Activated T-helper 17 cell treated with anti-CD3 and anti-CD28 coated beads, Interleukin-2, amount 50 U/mL, for 72 hours (primary cell): ENCODE measurements around the gene USP15. TPM values are rescaled to one million over a fixed set of nuclear protein-coding genes. Genes with fewer than 3 reads are reported as not detected.

Experiments
- ATAC-seq: fragments of 150-1000 bp; cut with Tn5 transposase; replicated peaks from 2 replicates; pipeline ENCODE4 v1.10.0; 2021; ENCODE audit warnings: mild to moderate bottlenecking, moderate library complexity
- H3K27ac Mint-ChIP-seq: one replicate; pipeline ENCODE4 v1.8.0; 2022; ENCODE audit warnings: mixed read lengths
- H3K27me3 Mint-ChIP-seq: one replicate; pipeline ENCODE4 v1.8.0; 2022; ENCODE audit warnings: mixed read lengths
- H3K36me3 Mint-ChIP-seq: one replicate; pipeline ENCODE4 v1.8.0; 2022; ENCODE audit warnings: low read depth, mild to moderate bottlenecking, mixed read lengths
- H3K4me1 Mint-ChIP-seq: one replicate; pipeline ENCODE4 v1.8.0; 2022; ENCODE audit warnings: mixed read lengths
- H3K4me3 Mint-ChIP-seq: one replicate; pipeline ENCODE4 v1.8.0; 2022; ENCODE audit warnings: mild to moderate bottlenecking, mixed read lengths
- H3K9me3 Mint-ChIP-seq: one replicate; pipeline ENCODE4 v1.8.0; 2022; ENCODE audit warnings: mixed read lengths
- total RNA-seq, 2 donors: library from RNA; stranded (reverse); gene quantifications; one replicate each; pipeline ENCODE4 v1.2.3, GENCODE V29; 2022

The USP15 gene
- total RNA-seq, 2 donors from 2014 or later = 83.4 to 113 TPM

GRCh38 chr12:62248873-62249272, 11.3 kb upstream of the USP15 start:
- Mint-ChIP-seq H3K4me3 (no peak overlapping the region), H3K9me3 (no peaks in the 10 kb centered on the region), H3K4me1 (peaks cover 9% of the 10 kb centered on the region), H3K27ac (no peak overlapping the region), H3K27me3 (no peaks in the 10 kb centered on the region), H3K36me3 (no peaks in the 10 kb centered on the region)
- ATAC-seq = no peak

DNA sequence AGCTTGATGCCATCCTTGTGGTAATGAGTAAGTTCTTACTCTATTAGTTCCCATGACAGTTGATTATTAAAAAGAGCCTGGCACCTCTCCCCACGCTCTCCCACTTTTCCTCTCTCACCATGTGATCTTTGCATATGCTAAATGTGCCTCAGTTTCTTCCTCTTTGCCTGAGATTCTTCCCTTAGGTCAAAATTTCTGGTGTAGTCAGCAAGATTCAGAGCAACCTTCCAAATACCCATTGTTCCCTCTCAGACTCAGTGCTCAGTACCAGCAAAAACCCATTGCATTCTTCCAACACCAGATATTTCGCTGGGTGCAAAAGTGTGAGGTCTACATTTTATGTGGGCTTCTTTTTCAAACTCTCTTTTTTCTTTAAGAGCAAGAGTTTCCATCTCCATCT, 10.8 kb upstream of the USP15 start:
- ATAC-seq = no peak
- no peak overlapping the region for H3K27ac Mint-ChIP-seq
- no peak overlapping the region for H3K4me3 Mint-ChIP-seq
- peaks cover 9% of the 10 kb centered on the region for H3K4me1 Mint-ChIP-seq
- no peaks in the 10 kb centered on the region for H3K36me3 Mint-ChIP-seq
- no peaks in the 10 kb centered on the region for H3K27me3 Mint-ChIP-seq
- no peaks in the 10 kb centered on the region for H3K9me3 Mint-ChIP-seq

GRCh38 chr12:62250671-62251608, 9.3 kb upstream of the USP15 start:
- H3K4me3 Mint-ChIP-seq = peak overlapping the region; percentile 33
- peak overlapping the region; percentile 11 for H3K27ac Mint-ChIP-seq
- H3K36me3 Mint-ChIP-seq = no peaks in the 10 kb centered on the region
- peaks cover 9% of the 10 kb centered on the region for H3K4me1 Mint-ChIP-seq
- peak; percentile 63 for ATAC-seq
- H3K27me3 Mint-ChIP-seq = no peaks in the 10 kb centered on the region
- H3K9me3 Mint-ChIP-seq = no peaks in the 10 kb centered on the region

DNA sequence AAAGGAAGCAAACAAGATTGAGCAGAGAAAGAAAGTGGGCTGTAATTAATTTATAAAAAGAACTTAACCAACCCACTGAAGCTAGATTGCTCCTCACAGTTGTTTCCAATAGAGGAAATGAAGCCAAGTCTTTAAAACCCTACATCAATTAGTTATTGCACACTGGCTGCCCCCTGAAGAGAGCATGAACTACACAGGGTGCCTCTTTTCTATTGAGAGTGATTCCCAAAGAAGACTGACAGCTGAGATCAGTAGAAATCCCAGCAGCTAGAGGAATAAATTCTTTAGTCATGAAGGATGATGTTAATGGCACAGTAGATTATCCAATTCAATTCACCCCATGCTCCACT, 8.6 kb upstream of the USP15 start:
- Mint-ChIP-seq H3K4me1 (peaks cover 11% of the 10 kb centered on the region), H3K27ac (peak overlapping the region; percentile 11), H3K4me3 (peak overlapping the region; percentile 33), H3K27me3 (no peaks in the 10 kb centered on the region), H3K36me3 (no peaks in the 10 kb centered on the region), H3K9me3 (no peaks in the 10 kb centered on the region)
- ATAC-seq = no peak

DNA sequence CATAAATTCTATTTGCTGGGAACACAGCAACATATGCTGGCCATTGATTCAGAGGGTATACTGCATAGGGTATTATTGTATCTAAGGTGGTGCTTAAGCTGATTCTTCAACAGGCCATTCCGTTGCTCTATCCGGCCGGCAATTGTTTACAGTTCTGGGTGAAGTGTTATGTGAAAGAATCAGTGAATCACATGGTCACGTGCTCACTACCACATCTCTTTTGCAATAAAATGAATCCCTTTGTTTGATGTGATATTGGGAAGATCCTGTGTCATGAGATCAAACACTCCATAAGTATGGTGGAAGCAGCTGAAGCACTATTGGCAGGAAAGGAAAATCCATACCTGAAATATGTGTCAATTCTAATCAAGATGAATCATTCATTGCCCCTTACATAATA, 7.6 kb upstream of the USP15 start:
- no peaks in the 10 kb centered on the region for H3K36me3 Mint-ChIP-seq
- no peaks in the 10 kb centered on the region for H3K27me3 Mint-ChIP-seq
- H3K4me1 Mint-ChIP-seq = peaks cover 16% of the 10 kb centered on the region
- H3K27ac Mint-ChIP-seq = no peak overlapping the region
- H3K4me3 Mint-ChIP-seq = no peak overlapping the region
- no peak for ATAC-seq
- H3K9me3 Mint-ChIP-seq = no peaks in the 10 kb centered on the region

DNA sequence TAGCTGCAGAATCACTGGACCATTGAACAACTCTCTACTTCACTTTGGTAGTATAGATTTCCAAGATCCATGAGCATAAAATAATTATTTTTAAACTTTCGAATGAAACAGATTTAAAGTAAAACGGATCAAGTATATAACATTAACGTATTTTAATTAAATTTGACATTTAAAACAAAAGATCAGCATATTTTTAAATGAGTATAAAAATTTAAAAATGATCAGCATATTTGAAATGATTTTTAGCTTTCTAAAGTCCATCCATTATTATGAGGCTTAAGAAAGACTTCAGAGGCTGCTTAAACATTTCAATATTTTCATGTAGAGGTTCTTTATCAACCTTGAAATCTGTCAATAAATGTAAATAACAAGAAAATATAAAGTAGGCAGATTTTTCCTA, 5.2 kb upstream of the USP15 start:
- H3K27ac Mint-ChIP-seq = no peak overlapping the region
- no peak overlapping the region for H3K4me3 Mint-ChIP-seq
- H3K4me1 Mint-ChIP-seq = peaks cover 21% of the 10 kb centered on the region
- H3K27me3 Mint-ChIP-seq = no peaks in the 10 kb centered on the region
- H3K9me3 Mint-ChIP-seq = no peaks in the 10 kb centered on the region
- ATAC-seq = no peak
- no peaks in the 10 kb centered on the region for H3K36me3 Mint-ChIP-seq

GRCh38 chr12:62256408-62257096, 3.7 kb upstream of the USP15 start:
- H3K4me1 Mint-ChIP-seq = peaks cover 12% of the 10 kb centered on the region
- ATAC-seq = no peak
- no peaks in the 10 kb centered on the region for H3K27me3 Mint-ChIP-seq
- H3K27ac Mint-ChIP-seq = peak overlapping the region; percentile 60
- peaks cover 11% of the 10 kb centered on the region for H3K36me3 Mint-ChIP-seq
- H3K4me3 Mint-ChIP-seq = peak overlapping the region; percentile 57
- no peaks in the 10 kb centered on the region for H3K9me3 Mint-ChIP-seq

DNA sequence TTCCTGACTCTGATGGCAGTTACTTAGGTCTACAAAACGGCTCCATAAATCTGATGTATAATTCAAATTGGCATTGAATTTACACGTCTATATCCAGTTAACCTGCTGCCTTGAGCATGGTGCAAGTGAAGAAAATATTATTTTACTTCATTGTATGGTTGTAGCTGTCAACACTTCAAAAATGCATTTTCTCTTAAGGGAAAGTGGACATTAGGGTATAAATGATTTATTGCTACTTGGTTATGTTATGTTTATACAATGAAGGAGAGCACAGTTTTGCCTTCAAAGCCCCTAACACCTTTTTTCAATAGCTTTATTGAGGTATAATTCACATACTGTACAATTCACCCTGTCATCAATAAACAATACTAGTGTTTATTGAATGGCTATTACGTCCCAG, 2.0 kb upstream of the USP15 start:
- no peaks in the 10 kb centered on the region for H3K27me3 Mint-ChIP-seq
- peak overlapping the region; percentile 99 for H3K27ac Mint-ChIP-seq
- no peaks in the 10 kb centered on the region for H3K9me3 Mint-ChIP-seq
- ATAC-seq = no peak
- peaks cover 13% of the 10 kb centered on the region for H3K4me1 Mint-ChIP-seq
- H3K36me3 Mint-ChIP-seq = peaks cover 20% of the 10 kb centered on the region
- H3K4me3 Mint-ChIP-seq = peak overlapping the region; percentile 98

- peak overlapping the region; percentile 98 for H3K4me3 Mint-ChIP-seq
- peaks cover 19% of the 10 kb centered on the region for H3K4me1 Mint-ChIP-seq
- ATAC-seq = peak; percentile 8
- H3K9me3 Mint-ChIP-seq = no peaks in the 10 kb centered on the region
- H3K27me3 Mint-ChIP-seq = no peaks in the 10 kb centered on the region
- peak overlapping the region; percentile 99 for H3K27ac Mint-ChIP-seq
- peaks cover 28% of the 10 kb centered on the region for H3K36me3 Mint-ChIP-seq
Measured at GRCh38 chr12:62258941-62259630, 1.1 kb upstream of the USP15 start.

GRCh38 chr12:62259631-62259992, 592 bp upstream of the USP15 start:
- Mint-ChIP-seq H3K9me3 (no peaks in the 10 kb centered on the region), H3K27ac (peak overlapping the region; percentile 99), H3K27me3 (no peaks in the 10 kb centered on the region), H3K36me3 (peaks cover 33% of the 10 kb centered on the region), H3K4me1 (peaks cover 23% of the 10 kb centered on the region), H3K4me3 (peak overlapping the region; percentile 98)
- peak; percentile 20 for ATAC-seq

- Mint-ChIP-seq H3K4me3 (peak overlapping the region; percentile 98), H3K27me3 (no peaks in the 10 kb centered on the region), H3K9me3 (no peaks in the 10 kb centered on the region), H3K4me1 (peaks cover 31% of the 10 kb centered on the region), H3K27ac (peak overlapping the region; percentile 99), H3K36me3 (peaks cover 40% of the 10 kb centered on the region)
- peak; percentile 38 for ATAC-seq
Measured at GRCh38 chr12:62260733-62261683, 804 bp downstream of the USP15 start.

- H3K27ac Mint-ChIP-seq = peak overlapping the region; percentile 99
- peaks cover 40% of the 10 kb centered on the region for H3K36me3 Mint-ChIP-seq
- ATAC-seq = no peak
- H3K4me1 Mint-ChIP-seq = peaks cover 31% of the 10 kb centered on the region
- H3K27me3 Mint-ChIP-seq = no peaks in the 10 kb centered on the region
- no peaks in the 10 kb centered on the region for H3K9me3 Mint-ChIP-seq
- peak overlapping the region; percentile 98 for H3K4me3 Mint-ChIP-seq
Measured at GRCh38 chr12:62261876-62262517, 1.8 kb downstream of the USP15 start.

DNA sequence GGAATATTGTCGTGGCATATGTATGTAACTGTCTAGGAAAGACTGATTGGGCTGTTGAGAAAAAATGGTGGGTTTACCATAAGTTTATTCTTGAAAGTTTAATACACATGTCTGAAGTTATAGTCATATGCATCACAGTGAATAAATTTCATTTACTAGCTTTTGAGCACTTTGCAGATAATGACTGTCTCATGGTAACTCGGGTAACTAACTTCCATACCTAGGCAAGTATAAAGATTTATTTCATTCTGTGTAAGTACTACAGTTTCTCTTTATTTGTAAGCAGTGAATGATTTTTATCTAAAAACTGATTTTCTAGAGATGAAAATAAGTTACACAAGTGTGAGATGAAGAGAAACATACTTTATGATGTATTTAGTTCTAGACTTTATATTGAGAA, 3.0 kb downstream of the USP15 start:
- Mint-ChIP-seq H3K27me3 (no peaks in the 10 kb centered on the region), H3K4me3 (peak overlapping the region; percentile 98), H3K36me3 (peaks cover 40% of the 10 kb centered on the region), H3K27ac (peak overlapping the region; percentile 85), H3K4me1 (peaks cover 39% of the 10 kb centered on the region), H3K9me3 (no peaks in the 10 kb centered on the region)
- no peak for ATAC-seq
